Activated effector memory CD4-positive, alpha-beta T cell treated with anti-CD3 and anti-CD28 coated beads, Interleukin-2, amount 50 U/mL, for 16 hours (primary cell): Measurements from ENCODE around the gene PRKAR2A.
A peak's percentile ranks its signal among the peaks of the same experiment; 100 is the strongest.

ENCODE experiments used
- DNase-seq: peaks from one replicate; pipeline ENCODE4 v3.0.0-alpha.2; 2020

The PRKAR2A gene

DNA sequence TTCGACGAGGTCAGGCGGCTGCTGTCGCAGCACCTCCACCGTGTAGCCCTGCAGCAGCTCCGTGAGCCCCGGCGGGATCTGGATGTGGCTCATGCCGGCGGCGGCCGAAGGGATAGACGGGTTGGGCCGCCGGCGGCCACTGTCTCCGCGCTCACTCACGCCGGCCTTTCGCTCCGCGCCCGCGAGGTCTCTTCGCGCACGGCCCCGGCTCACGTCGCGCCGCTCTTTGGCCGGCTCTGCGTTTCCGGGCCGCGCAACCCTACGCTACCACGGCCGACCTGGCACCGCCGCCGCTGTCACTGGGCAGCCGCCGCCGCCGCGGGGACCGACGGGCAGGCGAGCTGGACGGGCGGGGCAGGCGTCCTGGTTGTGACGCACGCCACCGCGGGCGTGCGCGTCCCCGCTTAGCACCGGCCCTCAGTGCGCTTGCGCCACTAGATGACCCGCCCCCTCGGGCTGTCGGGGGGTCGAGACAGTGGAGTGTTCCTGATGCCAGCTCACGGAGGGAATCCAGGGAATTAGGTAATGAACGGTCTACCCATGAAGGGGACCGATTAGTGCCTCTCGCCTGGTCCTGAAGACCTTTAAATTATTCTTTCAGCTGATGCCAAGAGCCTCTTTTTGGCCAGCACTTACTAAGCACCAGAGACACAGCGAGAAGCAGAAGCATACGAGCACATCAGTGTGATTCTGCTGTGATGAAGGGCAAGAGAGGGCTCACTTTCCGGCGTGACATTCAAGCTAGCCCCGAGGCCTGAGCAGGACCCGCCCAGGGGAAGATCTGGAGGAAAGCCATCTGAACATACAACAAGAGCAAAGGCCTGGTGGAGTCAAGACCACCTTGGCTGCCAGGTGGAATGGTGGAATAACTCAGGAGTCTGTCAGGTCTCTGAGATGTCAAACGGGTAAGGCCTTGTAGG, at the start of gene PRKAR2A:
Gene PRKAR2A, minus strand, starts transcription at position 371 of the 920 bp plus-strand sequence. Its CDS starts 278 bp downstream, at position 93.
- DNase-seq, result peak; percentile 93

DNA sequence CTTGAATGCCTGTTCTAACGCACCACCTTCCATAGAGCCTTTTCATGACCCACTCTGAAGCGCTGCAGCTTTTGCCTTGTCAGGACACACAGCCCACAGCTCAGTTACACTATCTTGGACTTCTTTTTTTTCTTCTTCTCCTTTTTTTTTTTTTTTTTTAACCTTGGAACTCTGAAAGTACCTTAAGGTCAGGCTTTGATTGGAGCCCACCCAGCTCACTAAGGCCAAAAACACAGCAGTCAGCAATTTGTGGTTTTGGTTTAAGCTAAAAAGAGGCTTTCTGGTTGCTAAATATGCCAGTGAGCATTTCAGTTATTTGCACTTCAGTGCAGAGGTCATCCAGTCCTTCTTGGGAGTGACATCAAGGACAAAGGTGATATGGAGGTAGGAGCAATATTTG, 49.3 kb upstream of the PRKAR2A start:
- no peak for DNase-seq

DNA sequence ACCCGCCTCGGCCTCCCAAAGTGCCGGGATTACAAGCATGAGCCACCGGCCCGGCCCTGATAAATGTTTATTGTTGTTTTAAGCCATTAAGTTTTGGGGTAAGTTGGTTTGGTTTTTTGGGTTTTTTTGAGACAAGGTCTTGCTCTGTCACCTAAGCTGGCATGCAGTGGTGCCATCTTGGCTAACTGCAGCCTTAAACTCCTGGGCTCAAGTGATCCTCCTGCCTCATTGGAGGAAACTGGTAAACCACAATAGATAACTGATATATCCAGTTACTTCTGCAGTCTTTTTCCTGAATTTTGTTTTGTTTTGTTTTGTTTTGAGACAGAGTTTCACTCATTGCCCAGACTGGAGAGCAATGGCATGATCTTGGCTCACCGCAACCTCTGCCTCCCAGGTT, 46.8 kb upstream of the PRKAR2A start:
- DNase-seq, result no peak

DNA sequence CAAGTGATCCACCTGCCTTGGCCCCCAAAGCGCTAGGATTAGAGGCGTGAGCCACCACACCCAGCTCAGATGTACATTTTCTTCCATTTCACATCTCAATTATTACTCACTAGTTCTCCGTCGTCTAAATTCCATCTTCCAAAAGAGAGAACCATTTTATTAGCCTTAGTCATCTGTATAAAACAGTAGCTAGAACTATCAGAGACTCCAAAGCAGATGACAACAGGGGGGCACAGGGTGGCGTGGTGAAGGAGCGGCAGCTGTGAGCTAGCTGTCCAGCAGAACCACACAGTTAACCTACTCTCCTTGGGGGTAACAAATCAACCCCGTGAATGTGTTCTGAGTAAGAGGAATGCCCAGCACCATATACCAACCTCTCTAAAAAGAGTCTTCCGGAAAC, 43.9 kb upstream of the PRKAR2A start:
- no peak for DNase-seq

DNA sequence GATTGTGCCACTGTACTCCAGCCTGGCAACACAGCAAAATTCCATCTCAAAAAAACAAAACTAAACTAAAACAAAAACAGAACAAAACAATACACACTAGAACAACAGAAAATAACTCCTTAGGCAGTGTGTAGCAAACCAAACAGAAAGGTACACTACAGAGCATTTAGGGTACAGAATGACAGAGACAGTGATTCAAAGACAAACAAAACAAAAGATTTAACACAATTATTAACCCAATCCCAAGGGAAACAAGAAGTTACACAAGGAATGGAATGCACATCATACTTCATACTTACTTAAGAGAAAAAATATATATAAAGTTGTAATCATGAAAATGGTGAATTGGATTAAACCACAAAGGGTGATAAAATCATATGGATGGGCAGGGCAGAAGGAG, 38.1 kb upstream of the PRKAR2A start:
- DNase-seq, result no peak

DNA sequence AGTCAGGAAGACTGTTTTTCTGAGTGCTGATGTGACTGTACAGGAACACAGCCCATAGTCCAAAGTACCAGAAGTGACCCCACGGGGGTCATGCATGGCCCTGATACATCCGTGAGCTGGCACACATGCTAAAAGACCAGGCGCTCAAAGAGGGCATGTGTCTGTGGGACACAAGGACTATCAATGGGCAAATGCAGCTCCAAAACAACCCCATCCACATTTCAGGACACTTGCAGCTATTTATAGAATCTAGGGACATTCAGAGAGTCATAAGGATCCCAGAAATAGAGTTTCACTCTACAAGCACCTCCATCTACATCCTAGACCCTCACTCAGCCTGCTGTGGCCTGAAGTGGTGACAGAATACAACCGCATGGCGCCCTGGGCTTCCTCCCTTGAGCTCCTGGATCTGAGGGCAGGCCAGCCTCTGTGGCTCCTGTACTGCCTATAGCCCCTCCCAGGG, 34.0 kb upstream of the PRKAR2A start:
- no peak for DNase-seq

DNA sequence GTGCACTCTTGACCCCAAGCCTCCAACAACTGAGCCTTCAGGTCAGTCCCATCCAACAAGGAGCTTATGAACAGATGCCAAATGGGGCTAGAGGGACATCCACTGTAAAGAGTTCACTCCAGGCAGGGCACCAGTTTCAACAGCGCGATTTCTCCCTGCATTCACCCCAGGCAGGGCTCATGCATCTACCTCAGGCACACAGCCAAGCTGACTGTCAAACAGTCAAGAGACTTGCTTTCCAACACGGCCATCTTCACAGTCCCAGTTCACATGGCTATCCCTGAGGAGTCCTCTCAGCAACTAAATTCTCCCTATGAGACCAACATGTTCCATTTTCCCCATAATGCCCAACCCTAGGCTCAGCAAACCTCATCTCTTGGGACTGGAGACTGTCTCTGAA, 33.3 kb upstream of the PRKAR2A start:
- DNase-seq, result no peak

DNA sequence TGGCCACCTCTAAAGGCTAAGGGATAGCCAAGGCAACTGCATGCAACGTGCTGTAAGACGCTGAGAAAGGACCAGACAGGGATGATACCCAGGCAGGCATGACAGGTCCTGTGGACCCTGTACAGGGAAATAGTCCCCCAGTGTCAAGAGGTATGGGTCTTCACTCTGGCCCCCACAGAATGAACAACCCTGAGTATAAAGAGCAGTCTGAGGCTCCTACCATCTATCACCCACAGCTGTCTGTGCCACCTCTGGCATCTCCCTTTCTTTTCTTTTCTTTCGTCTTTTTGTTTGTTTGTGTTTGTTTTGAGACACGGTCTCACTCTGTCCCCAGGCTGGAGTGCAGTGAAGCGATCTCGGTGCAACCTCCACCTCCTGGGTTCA, 32.3 kb upstream of the PRKAR2A start:
- no peak for DNase-seq

DNA sequence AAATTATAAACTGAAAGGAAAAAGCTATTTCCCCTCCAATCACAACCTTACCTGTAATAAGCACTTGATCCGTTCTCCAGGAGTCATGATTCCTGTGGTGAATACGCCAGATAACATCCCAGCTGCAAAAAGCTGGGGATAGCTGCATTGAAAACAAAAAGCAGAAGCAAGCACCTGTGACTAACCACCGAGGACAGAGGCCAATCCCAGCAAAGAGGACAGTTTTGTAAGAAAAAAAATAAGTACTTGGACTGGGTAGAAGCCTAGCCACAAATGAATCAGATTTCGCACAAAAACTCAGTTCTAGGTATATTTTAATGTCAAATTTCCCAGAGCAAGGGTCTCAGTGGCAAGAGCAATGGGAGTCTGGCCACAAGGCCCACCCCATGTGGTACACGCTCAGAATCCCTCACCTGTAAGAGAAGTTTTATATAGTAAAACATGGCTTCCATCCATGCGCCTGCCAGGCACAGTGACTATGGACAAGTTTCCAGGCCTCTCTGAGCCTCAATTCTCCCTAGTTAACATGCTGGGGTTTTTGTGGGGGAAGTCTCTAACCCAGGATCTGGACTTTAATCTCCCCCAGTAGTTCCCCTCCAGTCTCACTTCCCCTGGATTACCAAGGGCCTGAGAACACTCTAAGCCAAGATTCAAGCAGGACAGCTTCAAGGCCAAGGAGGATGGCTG, 31.8 kb upstream of the PRKAR2A start:
- DNase-seq, result no peak

DNA sequence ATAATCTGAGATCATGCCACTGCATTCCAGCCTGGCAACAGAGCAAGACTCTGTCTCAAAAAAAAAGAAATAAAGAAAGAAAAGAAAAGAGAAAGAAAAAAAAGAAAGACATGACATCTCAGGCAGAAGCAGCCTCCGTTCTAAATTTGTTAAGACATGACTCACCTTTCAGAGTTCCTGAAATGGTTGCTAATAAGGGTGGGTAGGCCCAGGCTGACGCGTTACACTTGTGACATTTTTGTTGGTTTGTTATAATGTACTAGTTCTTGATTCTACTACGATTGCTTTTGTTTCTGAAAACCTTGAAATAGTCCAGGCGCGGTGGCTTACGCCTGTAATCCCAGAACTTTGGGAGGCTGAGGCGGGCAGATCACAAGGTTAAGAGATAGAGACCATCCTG, 30.0 kb upstream of the PRKAR2A start:
- no peak for DNase-seq

DNA sequence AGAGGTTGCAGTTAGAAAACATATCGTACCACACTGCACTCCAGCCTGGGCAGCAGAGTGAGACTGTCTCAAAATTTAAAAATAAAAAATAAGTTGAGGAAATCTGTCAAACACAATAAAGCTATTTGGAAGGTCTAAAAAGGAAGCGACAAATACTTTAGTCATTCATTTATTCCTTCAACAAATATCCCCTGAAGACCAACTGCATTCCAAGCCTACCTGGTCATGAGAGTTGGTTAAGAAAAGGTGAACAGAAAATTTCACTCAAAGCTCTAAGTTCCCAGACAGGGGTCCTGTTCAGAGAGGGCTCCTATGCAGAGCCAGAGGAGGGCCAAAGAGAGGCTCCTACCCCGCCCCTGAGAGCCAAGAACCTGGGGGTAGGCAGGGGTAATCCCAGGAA, 15.4 kb upstream of the PRKAR2A start:
- DNase-seq, result no peak

DNA sequence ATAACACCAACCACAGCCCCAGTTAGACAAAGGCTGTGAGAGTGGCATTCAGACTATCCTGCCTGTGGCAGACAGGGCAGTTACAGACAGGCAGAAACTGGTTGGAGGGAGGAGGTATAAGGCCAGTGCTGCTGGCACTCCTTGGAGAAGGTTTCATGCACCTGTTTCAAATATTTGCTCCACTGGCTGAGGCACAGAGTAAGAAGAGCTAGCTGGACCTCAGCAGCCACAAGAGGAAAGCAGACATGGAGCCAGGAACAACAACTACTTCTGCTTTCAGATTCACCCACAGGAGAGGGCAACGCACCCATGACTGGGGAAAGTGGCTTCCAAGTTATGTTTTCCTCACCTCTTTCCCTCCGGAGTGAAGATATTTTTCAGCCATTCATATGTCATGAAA, 11.5 kb upstream of the PRKAR2A start:
- DNase-seq, result no peak

DNA sequence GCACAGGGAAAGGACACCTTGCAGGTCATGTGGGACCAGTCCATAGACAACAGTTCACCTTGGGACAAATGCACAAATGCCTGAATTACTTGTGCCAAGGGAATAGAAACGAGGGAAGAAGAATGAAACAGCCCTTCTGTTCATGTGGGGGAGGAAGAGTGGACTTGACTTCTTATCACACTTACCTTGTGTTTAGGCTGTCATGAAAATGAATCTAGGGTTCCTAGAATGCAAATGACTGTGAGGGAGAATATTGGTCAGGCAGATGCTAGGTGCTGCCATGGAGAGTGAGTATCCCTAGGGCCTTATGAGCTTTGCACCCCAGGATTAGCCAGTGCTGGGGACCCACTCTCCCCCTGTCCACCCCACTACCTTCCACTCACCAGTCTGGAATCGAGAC, 11.0 kb upstream of the PRKAR2A start:
- DNase-seq, result no peak

DNA sequence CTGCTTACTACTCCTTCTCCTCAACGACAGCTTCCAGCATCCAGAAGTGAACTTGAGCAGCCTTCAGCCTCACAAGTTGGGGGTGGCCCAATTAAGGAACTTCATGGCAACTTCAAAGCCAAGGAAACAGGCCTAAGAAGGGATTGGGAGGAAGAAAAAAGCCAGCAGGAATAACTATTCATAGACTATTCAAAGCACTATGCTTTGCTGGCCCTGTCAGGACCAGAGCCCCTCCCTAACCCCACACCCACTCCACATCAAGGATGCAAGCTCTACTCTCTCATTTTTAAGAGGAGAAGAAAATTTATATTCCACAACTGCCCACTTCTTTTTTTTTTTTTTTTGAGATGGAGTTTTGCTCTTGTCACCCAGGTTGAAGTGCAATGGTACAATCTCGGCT, 10.0 kb upstream of the PRKAR2A start:
- no peak for DNase-seq

DNA sequence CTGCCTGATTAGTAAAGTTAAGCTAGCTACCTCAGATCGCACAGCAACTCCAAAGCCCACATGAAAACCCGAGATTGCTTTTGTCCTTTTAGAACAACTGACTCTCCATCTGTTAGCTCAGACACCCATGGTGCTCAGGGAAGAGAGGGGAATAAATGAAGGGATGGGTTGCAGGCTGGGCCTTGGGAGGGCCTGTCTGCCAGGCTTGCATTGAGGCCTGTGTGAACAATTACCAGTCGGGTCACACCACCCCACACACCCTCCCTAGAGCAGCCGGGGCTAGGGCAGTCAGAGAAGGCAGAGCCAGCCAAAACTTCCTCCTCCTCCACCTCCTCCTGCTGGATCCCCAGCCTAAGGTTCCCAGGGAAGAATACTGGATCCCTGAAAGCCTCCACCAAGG, 8.8 kb upstream of the PRKAR2A start:
- no peak for DNase-seq

DNA sequence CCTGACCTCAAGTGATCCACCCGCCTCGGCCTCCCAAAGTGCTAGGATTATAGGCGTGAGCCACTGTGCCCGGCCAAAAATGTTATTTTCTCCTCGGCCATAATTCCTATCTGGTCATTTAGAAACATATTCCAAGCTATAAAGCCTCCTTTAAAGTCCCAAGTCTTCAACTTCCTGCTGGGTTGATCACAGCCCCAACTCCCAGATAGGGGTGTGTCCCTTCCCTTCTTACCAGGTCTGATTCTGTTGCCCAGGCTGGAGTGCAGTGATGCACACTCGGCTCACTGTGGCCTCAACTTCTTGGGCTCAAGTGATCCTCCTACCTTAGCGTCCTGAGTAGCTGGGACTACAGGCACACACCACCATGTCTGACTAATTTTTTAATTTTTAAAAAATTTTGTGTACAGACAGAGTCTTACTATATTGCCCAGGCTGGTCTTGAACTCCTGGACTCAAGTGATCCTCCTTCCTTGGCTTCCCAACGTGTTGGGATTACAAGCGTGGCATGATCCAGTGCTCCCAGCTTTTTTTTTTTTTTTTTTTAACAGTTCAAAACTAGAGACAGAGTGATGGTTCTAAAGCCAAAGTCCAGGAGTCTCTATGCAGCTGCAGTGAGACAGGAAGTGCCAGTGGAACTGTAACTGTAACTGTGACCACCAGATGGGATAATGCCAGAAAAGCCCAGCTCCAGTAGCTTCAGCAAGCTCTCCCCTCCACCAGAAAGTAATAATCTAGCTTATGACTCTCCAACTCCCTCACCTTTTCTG, 8.2 kb upstream of the PRKAR2A start:
- no peak for DNase-seq

DNA sequence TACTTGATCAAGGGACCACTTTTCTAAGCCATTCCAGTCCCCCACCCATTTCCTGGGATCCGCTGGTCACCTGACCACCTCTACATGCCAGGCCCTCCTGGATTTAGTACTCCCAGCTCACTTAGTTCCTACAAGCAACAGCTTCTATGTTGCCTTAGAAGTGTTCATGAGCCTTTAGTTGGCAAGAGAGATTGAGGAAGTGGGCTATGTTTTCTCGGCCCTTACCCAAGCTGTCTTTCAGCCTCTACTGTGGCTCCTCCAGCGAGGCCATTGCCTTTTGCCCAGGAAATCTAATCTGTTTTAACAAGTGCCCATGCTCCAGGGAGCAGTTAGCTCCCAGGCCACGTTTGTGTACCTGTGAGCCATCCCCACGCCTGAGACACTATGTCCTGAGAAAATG, 4.5 kb upstream of the PRKAR2A start:
- peak; percentile 16 for DNase-seq

DNA sequence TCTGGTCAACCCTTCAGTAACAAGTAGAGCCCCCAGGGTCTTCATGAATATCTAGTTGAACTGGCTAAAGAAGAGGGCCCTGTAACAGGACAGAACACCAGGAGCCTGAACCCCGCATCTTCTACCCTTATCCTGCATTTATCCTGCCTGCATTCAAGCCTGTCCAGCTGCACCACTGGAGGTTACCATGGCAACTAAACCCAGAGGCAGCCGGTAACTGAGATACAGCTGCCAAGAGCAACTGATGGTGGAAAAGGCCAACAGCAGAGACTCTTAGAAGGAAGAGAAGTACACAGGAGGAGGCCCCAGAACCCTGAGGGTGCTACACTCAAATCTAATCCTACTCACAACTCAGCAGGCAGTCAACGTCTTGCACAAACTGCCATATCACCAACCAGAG, 3.7 kb upstream of the PRKAR2A start:
- peak; percentile 27 for DNase-seq

DNA sequence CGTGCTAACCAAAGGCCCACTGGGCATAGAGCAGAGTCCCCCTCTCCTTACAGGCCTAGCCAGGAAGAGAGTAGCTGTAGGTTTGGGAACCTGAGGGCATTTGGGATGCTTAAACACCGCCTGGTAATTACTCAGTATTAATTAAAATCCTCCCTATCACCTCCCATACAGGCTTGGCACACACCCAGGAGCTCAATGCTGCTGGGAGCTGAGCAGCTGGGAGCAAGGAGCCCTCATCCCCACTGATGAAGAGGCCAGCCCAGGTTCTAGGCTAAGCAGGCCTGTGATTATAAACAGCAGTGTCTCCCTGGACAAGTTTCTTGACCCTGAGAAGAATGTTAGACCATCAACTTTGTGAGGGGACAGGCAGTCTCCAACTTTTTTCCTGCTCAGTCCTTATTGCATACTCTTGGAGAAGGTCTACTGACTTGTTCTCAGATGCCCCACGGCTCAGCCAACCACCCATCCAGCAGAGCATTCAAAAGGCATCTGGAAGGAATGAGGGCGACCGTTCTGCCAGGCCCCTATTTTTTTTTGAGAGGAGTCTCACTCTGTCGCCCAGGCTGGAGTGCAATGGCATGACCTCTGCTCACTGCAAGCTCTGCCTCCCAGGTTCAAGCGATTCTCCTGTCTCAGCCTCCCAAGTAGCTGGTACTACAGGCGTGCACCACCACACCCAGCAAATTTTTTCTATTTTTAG, 1.3 kb upstream of the PRKAR2A start:
- DNase-seq, result peak; percentile 36

DNA sequence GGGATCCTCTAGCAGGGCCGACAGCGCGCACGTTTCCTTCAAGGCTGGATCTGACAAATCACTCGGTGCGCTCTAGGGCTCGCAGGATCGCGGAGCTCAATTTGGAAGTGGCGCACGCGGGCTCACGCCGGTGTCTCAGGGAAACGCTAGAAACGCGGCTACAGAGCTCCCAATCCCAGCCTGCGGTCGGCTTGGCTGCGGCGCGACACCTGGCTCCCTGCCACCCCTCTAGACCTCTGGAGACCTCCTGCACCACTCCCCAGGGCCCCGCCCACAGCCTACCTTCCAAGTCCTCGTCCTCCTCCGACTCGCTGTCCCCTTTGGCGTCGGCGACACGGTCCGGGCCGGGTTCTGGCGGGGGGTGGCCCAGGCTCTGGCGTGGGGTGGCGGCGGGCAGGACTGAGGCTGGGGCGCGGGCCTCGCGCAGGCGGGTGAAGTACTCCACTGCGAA, 596 bp downstream of the PRKAR2A start:
- DNase-seq, result peak; percentile 82

DNA sequence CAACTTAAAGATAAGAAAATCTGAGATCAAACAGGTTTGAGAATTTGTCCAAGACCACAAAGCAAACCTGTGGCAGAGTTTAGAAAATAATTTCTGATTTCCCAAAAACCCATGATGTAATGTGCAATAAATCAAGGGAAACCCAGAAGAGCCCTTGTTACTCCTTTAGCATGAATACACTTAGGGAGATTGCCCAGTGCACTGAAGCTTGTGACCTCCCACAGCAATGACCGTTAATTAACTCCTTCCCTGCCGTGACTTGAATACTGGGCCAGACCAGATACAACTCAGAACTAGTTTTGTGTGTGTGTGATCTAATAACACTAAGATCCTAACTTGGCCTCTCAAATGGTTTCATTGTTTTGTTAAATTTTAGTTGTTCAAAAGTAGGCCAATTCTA, 2.5 kb downstream of the PRKAR2A start:
- DNase-seq, result peak; percentile 24

DNA sequence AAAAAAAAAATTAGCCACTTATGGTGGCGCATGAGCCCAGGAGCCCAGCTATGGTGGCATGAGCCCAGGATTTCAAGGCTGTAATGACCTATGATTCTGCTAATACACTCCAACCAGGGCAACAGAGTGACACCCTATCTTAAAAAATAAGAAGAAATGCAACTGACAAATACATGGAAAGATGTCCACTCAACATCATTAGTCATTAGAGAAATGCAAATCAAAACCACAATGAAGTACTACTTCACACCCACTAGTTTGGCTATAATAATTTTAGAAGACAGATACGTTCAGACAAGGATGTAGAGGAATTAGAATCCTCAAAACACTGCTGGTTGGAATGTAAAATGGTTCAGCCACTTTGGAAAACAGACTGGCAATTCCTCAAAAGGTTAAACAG, 10.5 kb downstream of the PRKAR2A start:
- no peak for DNase-seq
